ENCODE results near the gene CEACAM20.
"Not testable (repeated sequence)": the region's sequence is repeated elsewhere in the genome, so short reads cannot be mapped to it uniquely, and the experiment has no call there.

The CEACAM20 gene

GRCh38 chr19:44529536-44529935 is at the start of gene CEACAM20:
CEACAM20 (minus strand) TSS chr19:44529675; CDS start chr19:44529509, 166 bp downstream.
- DNase-seq: no peak

GRCh38 chr19:44577566-44577874 is 48.0 kb upstream of the CEACAM20 start:
- no peak for DNase-seq

- peak in 1 of 56 donors; percentile 2 for DNase-seq
Measured at GRCh38 chr19:44576843-44577565, 47.5 kb upstream of the CEACAM20 start.

- DNase-seq: no peak
Measured at GRCh38 chr19:44575116-44575700, 45.7 kb upstream of the CEACAM20 start.

GRCh38 chr19:44574186-44574950 is 44.9 kb upstream of the CEACAM20 start:
- DNase-seq: peak in 26 of 56 donors; percentile 3 to 79 (median 46)

GRCh38 chr19:44573627-44574026 is 44.2 kb upstream of the CEACAM20 start:
- no peak for DNase-seq

GRCh38 chr19:44573183-44573582 is 43.7 kb upstream of the CEACAM20 start:
- DNase-seq: no peak

GRCh38 chr19:44572581-44572900 is 43.1 kb upstream of the CEACAM20 start:
- no peak for DNase-seq

- no peak for DNase-seq
Measured at GRCh38 chr19:44571830-44572580, 42.5 kb upstream of the CEACAM20 start.

- peak in 42 of 56 donors; percentile 1 to 70 (median 15) for DNase-seq
Measured at GRCh38 chr19:44570984-44571684, 41.7 kb upstream of the CEACAM20 start.

- no peak for DNase-seq
Measured at GRCh38 chr19:44570603-44570983, 41.1 kb upstream of the CEACAM20 start.

- no peak for DNase-seq
Measured at GRCh38 chr19:44567745-44568144, 38.3 kb upstream of the CEACAM20 start.

GRCh38 chr19:44566984-44567383 is 37.5 kb upstream of the CEACAM20 start:
- no peak for DNase-seq

- DNase-seq: not testable (repeated sequence)
Measured at GRCh38 chr19:44563086-44563655, 33.7 kb upstream of the CEACAM20 start.

GRCh38 chr19:44557933-44558332 is 28.5 kb upstream of the CEACAM20 start:
- DNase-seq: no peak

- no peak for DNase-seq
Measured at GRCh38 chr19:44554641-44555246, 25.3 kb upstream of the CEACAM20 start.

GRCh38 chr19:44553478-44554171 is 24.1 kb upstream of the CEACAM20 start:
- no peak for DNase-seq

- no peak for DNase-seq
Measured at GRCh38 chr19:44552324-44552723, 22.8 kb upstream of the CEACAM20 start.

- no peak for DNase-seq
Measured at GRCh38 chr19:44551850-44552249, 22.4 kb upstream of the CEACAM20 start.

- not testable (repeated sequence) for DNase-seq
Measured at GRCh38 chr19:44550976-44551375, 21.5 kb upstream of the CEACAM20 start.

All from nucleus accumbens (tissue), 56 donors.